ENCODE results near the gene HCN1.
"Not testable (repeated sequence)": the region's sequence is repeated elsewhere in the genome, so short reads cannot be mapped to it uniquely, and the experiment has no call there.

HCN1 gene

DNA sequence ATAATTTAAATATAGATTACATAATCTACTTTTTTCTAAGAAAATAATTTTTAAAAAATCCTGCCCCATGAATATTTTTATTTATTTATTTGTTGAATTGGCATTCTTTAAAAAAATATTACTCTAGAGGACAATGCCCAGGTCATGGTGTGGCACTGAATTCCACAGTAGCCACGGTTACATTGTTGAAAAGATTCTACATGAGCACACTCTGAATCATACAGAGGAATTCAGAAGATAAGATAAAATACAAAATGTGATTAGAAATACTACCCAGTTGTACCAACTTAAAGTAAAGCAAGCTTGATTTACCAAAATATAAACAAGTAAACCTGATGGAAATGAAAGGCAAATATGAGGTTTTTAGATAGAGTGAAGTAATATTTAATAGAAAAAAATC lies 183.7 kb downstream of the HCN1 start:
- WGBS (ENCODE audit: insufficient coverage), result no CpG with 5 or more reads among the region's 1 CpG
- DNase-seq, result no peak
- Histone ChIP-seq H3K9me3 (ENCODE audit: control extremely low read depth in 1 of 5, control insufficient read depth in 4 of 5, insufficient read depth in 2 of 5, low read depth in 1 of 5, low read length in 4 of 5) (no peaks in the 10 kb centered on the region), H3K4me1 (ENCODE audit: control extremely low read depth in 1 of 4, control insufficient read depth in 4 of 4, insufficient read depth in 4 of 4, low read length in 3 of 4) (no peaks in the 10 kb centered on the region), H3K27me3 (replicated peaks in 2 of 5; ENCODE audit: control insufficient read depth in 4 of 5, insufficient read depth in 5 of 5, low read length in 4 of 5) (no peaks in the 10 kb centered on the region), H3K4me3 (ENCODE audit: control insufficient read depth in 1 of 7, extremely low read depth in 1 of 7, insufficient read depth in 4 of 7, low read depth in 2 of 7, low read length in 6 of 7) (no peak overlapping the region), H3K36me3 (ENCODE audit: control insufficient read depth in 4 of 4, insufficient read depth in 4 of 4, low read length in 3 of 4) (no peaks in the 10 kb centered on the region), H3K27ac (ENCODE audit: insufficient read depth in 1 of 2, low read depth in 1 of 2, low read length in 2 of 2, poor library complexity in 1 of 2, severe bottlenecking in 2 of 2) (no peak overlapping the region)
- ChIA-PET POLR2A (no interaction called here), CTCF (no interaction called here)

GRCh38 chr5:45509371-45509770 lies 186.8 kb downstream of the HCN1 start:
- CTCF ChIA-PET, result no interaction called here
- Histone ChIP-seq H3K36me3 (ENCODE audit: control insufficient read depth in 4 of 4, insufficient read depth in 4 of 4, low read length in 3 of 4) (no peaks in the 10 kb centered on the region), H3K9me3 (ENCODE audit: control extremely low read depth in 1 of 5, control insufficient read depth in 4 of 5, insufficient read depth in 2 of 5, low read depth in 1 of 5, low read length in 4 of 5) (no peaks in the 10 kb centered on the region), H3K4me3 (ENCODE audit: control insufficient read depth in 1 of 7, extremely low read depth in 1 of 7, insufficient read depth in 4 of 7, low read depth in 2 of 7, low read length in 6 of 7) (no peak overlapping the region), H3K4me1 (ENCODE audit: control extremely low read depth in 1 of 4, control insufficient read depth in 4 of 4, insufficient read depth in 4 of 4, low read length in 3 of 4) (no peaks in the 10 kb centered on the region), H3K27ac (ENCODE audit: insufficient read depth in 1 of 2, low read depth in 1 of 2, low read length in 2 of 2, poor library complexity in 1 of 2, severe bottlenecking in 2 of 2) (no peak overlapping the region), H3K27me3 (replicated peaks in 2 of 5; ENCODE audit: control insufficient read depth in 4 of 5, insufficient read depth in 5 of 5, low read length in 4 of 5) (no peaks in the 10 kb centered on the region)
- DNase-seq, result no peak
- POLR2A ChIA-PET, result no interaction called here
- WGBS (ENCODE audit: insufficient coverage), result no CpG with 5 or more reads among the region's 2 CpGs

DNA sequence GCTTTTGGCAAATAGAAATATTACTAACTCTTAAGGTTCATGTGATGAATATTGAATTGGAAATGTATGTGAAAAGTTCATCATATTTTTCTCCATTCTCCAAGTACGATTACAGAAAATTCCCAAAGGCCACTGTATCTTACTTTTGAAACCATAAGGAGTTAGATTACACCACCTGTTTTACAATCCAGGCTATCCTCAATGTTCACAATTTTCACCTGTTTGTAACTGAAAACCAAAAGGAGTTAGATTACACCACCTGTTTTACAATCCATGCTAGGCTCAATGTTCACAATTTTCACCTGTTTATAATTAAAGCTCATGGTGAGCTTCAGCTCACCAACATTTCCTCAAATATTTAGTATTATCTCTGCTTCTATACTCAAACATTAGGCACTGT lies 188.0 kb downstream of the HCN1 start:
- Histone ChIP-seq H3K4me1 (ENCODE audit: control extremely low read depth in 1 of 4, control insufficient read depth in 4 of 4, insufficient read depth in 4 of 4, low read length in 3 of 4) (no peaks in the 10 kb centered on the region), H3K9me3 (ENCODE audit: control extremely low read depth in 1 of 5, control insufficient read depth in 4 of 5, insufficient read depth in 2 of 5, low read depth in 1 of 5, low read length in 4 of 5) (no peaks in the 10 kb centered on the region), H3K4me3 (ENCODE audit: control insufficient read depth in 1 of 7, extremely low read depth in 1 of 7, insufficient read depth in 4 of 7, low read depth in 2 of 7, low read length in 6 of 7) (no peak overlapping the region), H3K27me3 (replicated peaks in 2 of 5; ENCODE audit: control insufficient read depth in 4 of 5, insufficient read depth in 5 of 5, low read length in 4 of 5) (no peaks in the 10 kb centered on the region), H3K36me3 (ENCODE audit: control insufficient read depth in 4 of 4, insufficient read depth in 4 of 4, low read length in 3 of 4) (no peaks in the 10 kb centered on the region), H3K27ac (ENCODE audit: insufficient read depth in 1 of 2, low read depth in 1 of 2, low read length in 2 of 2, poor library complexity in 1 of 2, severe bottlenecking in 2 of 2) (no peak overlapping the region)
- CTCF ChIA-PET, result no interaction called here
- DNase-seq, result no peak
- WGBS (ENCODE audit: insufficient coverage), result no CpG with 5 or more reads among the region's 1 CpG
- POLR2A ChIA-PET, result no interaction called here

- peak in 1 of 3 donors; percentile 26 for DNase-seq
- Histone ChIP-seq H3K4me3 (ENCODE audit: control insufficient read depth in 1 of 7, extremely low read depth in 1 of 7, insufficient read depth in 4 of 7, low read depth in 2 of 7, low read length in 6 of 7) (no peak overlapping the region), H3K9me3 (ENCODE audit: control extremely low read depth in 1 of 5, control insufficient read depth in 4 of 5, insufficient read depth in 2 of 5, low read depth in 1 of 5, low read length in 4 of 5) (no peaks in the 10 kb centered on the region), H3K27me3 (replicated peaks in 2 of 5; ENCODE audit: control insufficient read depth in 4 of 5, insufficient read depth in 5 of 5, low read length in 4 of 5) (no peaks in the 10 kb centered on the region), H3K36me3 (ENCODE audit: control insufficient read depth in 4 of 4, insufficient read depth in 4 of 4, low read length in 3 of 4) (no peaks in the 10 kb centered on the region), H3K27ac (ENCODE audit: insufficient read depth in 1 of 2, low read depth in 1 of 2, low read length in 2 of 2, poor library complexity in 1 of 2, severe bottlenecking in 2 of 2) (no peak overlapping the region), H3K4me1 (ENCODE audit: control extremely low read depth in 1 of 4, control insufficient read depth in 4 of 4, insufficient read depth in 4 of 4, low read length in 3 of 4) (no peaks in the 10 kb centered on the region)
- CTCF ChIA-PET, result no interaction called here
- WGBS (ENCODE audit: insufficient coverage), result 0% methylated on average over 1 of the region's 1 CpG
- POLR2A ChIA-PET, result no interaction called here
Observed at GRCh38 chr5:45507178-45507577, 189.0 kb downstream of the HCN1 start.

- CTCF ChIA-PET, DNase-seq, POLR2A ChIA-PET: not testable (repeated sequence)
Observed at GRCh38 chr5:45499006-45499405, 197.2 kb downstream of the HCN1 start.

DNA sequence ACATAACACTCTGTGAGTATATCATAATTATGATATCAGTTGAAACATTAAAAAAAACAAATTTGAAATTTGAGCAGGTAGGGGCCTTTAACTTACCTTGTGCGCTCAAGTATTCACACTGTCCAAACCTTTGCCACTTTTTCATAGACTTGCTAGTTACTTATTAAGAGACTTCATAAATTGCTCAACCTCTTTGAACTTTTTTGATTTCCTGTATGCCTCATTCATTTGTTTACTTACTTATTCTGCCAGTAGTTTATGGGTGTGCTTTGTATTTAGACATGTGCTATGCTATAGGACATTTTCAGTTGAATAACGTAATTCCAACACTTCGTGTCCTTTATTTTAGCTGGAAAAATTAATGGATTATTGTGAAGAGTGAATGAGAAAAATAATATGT lies 204.8 kb downstream of the HCN1 start:
- Histone ChIP-seq H3K9me3 (ENCODE audit: control extremely low read depth in 1 of 5, control insufficient read depth in 4 of 5, insufficient read depth in 2 of 5, low read depth in 1 of 5, low read length in 4 of 5) (no peaks in the 10 kb centered on the region), H3K4me1 (ENCODE audit: control extremely low read depth in 1 of 4, control insufficient read depth in 4 of 4, insufficient read depth in 4 of 4, low read length in 3 of 4) (no peaks in the 10 kb centered on the region), H3K4me3 (ENCODE audit: control insufficient read depth in 1 of 7, extremely low read depth in 1 of 7, insufficient read depth in 4 of 7, low read depth in 2 of 7, low read length in 6 of 7) (no peak overlapping the region), H3K27ac (ENCODE audit: insufficient read depth in 1 of 2, low read depth in 1 of 2, low read length in 2 of 2, poor library complexity in 1 of 2, severe bottlenecking in 2 of 2) (no peak overlapping the region), H3K27me3 (replicated peaks in 2 of 5; ENCODE audit: control insufficient read depth in 4 of 5, insufficient read depth in 5 of 5, low read length in 4 of 5) (no peaks in the 10 kb centered on the region), H3K36me3 (ENCODE audit: control insufficient read depth in 4 of 4, insufficient read depth in 4 of 4, low read length in 3 of 4) (no peaks in the 10 kb centered on the region)
- POLR2A ChIA-PET, result no interaction called here
- WGBS (ENCODE audit: insufficient coverage), result 92% methylated on average over 2 of the region's 3 CpGs
- CTCF ChIA-PET, result no interaction called here
- no peak for DNase-seq

More at GRCh38 chr5:45499006-45499405, 197.2 kb downstream of the HCN1 start:
- not testable (repeated sequence) for H3K36me3 ChIP-seq (ENCODE audit: control insufficient read depth in 4 of 4, insufficient read depth in 4 of 4, low read length in 3 of 4); H3K9me3 ChIP-seq (ENCODE audit: control extremely low read depth in 1 of 5, control insufficient read depth in 4 of 5, insufficient read depth in 2 of 5, low read depth in 1 of 5, low read length in 4 of 5); H3K27ac ChIP-seq (ENCODE audit: insufficient read depth in 1 of 2, low read depth in 1 of 2, low read length in 2 of 2, poor library complexity in 1 of 2, severe bottlenecking in 2 of 2); H3K4me3 ChIP-seq (ENCODE audit: control insufficient read depth in 1 of 7, extremely low read depth in 1 of 7, insufficient read depth in 4 of 7, low read depth in 2 of 7, low read length in 6 of 7); H3K27me3 ChIP-seq (replicated peaks in 2 of 5; ENCODE audit: control insufficient read depth in 4 of 5, insufficient read depth in 5 of 5, low read length in 4 of 5); H3K4me1 ChIP-seq (ENCODE audit: control extremely low read depth in 1 of 4, control insufficient read depth in 4 of 4, insufficient read depth in 4 of 4, low read length in 3 of 4)
- WGBS (ENCODE audit: insufficient coverage), result 87% methylated on average over 11 of the region's 11 CpGs

- POLR2A ChIA-PET, result no interaction called here
- Histone ChIP-seq H3K4me3 (ENCODE audit: control insufficient read depth in 1 of 7, extremely low read depth in 1 of 7, insufficient read depth in 4 of 7, low read depth in 2 of 7, low read length in 6 of 7) (no peak overlapping the region), H3K4me1 (ENCODE audit: control extremely low read depth in 1 of 4, control insufficient read depth in 4 of 4, insufficient read depth in 4 of 4, low read length in 3 of 4) (no peaks in the 10 kb centered on the region), H3K27ac (ENCODE audit: insufficient read depth in 1 of 2, low read depth in 1 of 2, low read length in 2 of 2, poor library complexity in 1 of 2, severe bottlenecking in 2 of 2) (no peak overlapping the region), H3K9me3 (ENCODE audit: control extremely low read depth in 1 of 5, control insufficient read depth in 4 of 5, insufficient read depth in 2 of 5, low read depth in 1 of 5, low read length in 4 of 5) (no peaks in the 10 kb centered on the region), H3K27me3 (replicated peaks in 2 of 5; ENCODE audit: control insufficient read depth in 4 of 5, insufficient read depth in 5 of 5, low read length in 4 of 5) (no peaks in the 10 kb centered on the region), H3K36me3 (ENCODE audit: control insufficient read depth in 4 of 4, insufficient read depth in 4 of 4, low read length in 3 of 4) (no peaks in the 10 kb centered on the region)
- no CpG with 5 or more reads among the region's 2 CpGs for WGBS (ENCODE audit: insufficient coverage)
- DNase-seq, result no peak
- CTCF ChIA-PET, result no interaction called here
Observed at GRCh38 chr5:45484781-45485180, 211.4 kb downstream of the HCN1 start.

GRCh38 chr5:45454114-45454513 lies 242.1 kb downstream of the HCN1 start:
- whole genome bisulfite sequencing (ENCODE audit: insufficient coverage), result 92% methylated on average over 2 of the region's 4 CpGs
- CTCF ChIA-PET, result no interaction called here

More at GRCh38 chr5:45454114-45454513, 242.1 kb downstream of the HCN1 start:
- no peaks in the 10 kb centered on the region for H3K27me3 ChIP-seq (replicated peaks in 2 of 5; ENCODE audit: control insufficient read depth in 4 of 5, insufficient read depth in 5 of 5, low read length in 4 of 5)
- no peaks in the 10 kb centered on the region for H3K9me3 ChIP-seq (ENCODE audit: control extremely low read depth in 1 of 5, control insufficient read depth in 4 of 5, insufficient read depth in 2 of 5, low read depth in 1 of 5, low read length in 4 of 5)
- H3K4me1 ChIP-seq (ENCODE audit: control extremely low read depth in 1 of 4, control insufficient read depth in 4 of 4, insufficient read depth in 4 of 4, low read length in 3 of 4), result no peaks in the 10 kb centered on the region
- peak in 1 of 3 donors; percentile 1 for DNase-seq
- no peak overlapping the region for H3K4me3 ChIP-seq (ENCODE audit: control insufficient read depth in 1 of 7, extremely low read depth in 1 of 7, insufficient read depth in 4 of 7, low read depth in 2 of 7, low read length in 6 of 7)
- H3K27ac ChIP-seq (ENCODE audit: insufficient read depth in 1 of 2, low read depth in 1 of 2, low read length in 2 of 2, poor library complexity in 1 of 2, severe bottlenecking in 2 of 2), result no peak overlapping the region
- POLR2A ChIA-PET, result no interaction called here
- H3K36me3 ChIP-seq (ENCODE audit: control insufficient read depth in 4 of 4, insufficient read depth in 4 of 4, low read length in 3 of 4), result no peaks in the 10 kb centered on the region

All from common myeloid progenitor, CD34-positive (primary cell).